Fibroblast of skin of scalp (primary cell): ENCODE data around the gene MAP2K4.

Experiments used
- DNase-seq: peaks from one replicate; pipeline ENCODE4 v3.0.0-alpha.2; 2013

Gene MAP2K4

DNA sequence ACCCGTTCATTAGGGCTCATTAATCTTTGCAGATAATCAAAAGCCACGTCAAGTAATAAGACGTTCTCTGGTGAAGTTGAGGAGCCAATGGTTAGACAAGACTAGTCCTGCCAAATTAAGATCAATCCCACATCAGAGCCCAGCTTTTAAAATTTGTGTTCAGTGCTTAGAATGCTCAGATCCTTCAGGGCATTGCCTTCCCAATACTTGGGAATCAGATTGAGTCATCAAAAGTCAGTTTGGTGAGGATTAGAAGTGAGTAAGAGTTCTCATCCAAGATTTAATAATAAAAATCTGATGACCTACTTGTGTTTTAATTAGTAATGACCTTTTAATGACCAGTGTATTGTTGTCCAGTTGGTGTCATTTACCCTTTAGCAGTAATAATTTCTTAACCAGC, 19.8 kb downstream of the MAP2K4 start:
- DNase-seq = no peak

DNA sequence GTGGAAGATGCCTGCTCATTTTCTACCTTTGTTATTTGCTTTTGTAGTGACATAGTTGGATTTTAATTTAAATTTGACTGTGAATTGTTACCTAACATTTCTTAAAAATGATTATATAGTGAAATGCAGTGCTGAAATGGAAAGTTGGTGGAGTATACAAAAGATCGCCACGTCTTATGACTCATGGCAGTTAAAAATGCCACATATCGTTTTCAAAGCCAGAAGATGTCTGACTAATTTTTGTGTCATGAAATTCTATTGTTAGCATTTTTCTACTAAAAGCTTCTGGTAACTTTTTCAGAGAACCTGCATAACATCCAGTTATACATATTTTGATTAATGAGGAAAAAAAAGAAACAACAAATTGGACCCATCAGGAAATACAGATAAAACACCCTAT, 20.6 kb downstream of the MAP2K4 start:
- DNase-seq = peak; percentile 76

DNA sequence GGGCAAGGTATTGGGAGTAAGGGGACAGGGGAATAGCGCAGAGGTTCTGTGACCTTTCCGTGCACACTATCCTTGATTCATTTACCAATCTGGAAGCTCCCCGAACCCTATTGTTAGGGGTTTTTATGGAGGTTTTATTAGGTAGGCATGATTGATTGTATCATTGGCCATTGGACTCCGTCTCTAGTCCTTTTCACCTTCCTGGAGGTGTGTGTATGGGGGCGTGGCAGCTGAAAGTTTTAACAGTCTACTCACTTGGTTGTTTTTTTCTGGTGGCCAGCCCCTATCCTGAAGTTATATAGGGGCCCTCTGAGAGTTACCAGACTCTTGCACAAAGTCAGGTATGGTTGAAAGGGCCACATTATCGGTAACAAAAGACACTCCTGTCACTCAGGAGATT, 23.0 kb downstream of the MAP2K4 start:
- no peak for DNase-seq

DNA sequence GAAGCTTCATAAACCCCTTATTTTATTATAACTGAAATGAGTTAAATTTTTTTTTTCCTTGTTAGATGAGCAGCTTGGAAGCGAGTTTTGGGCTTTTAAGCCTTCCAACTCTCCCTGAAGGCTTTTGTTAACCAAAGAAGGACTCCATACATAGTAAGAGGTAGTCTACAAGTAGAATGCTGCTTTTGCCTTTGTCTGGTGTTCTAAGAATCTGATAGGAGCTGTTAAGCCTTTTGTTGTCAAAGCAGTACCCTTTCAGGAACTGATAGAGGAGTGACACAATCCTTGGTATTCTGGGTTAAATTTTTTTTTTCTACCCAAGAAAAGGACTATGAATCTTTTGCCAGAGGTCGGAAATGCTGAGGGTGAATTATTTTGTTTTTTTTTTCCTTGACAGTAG, 26.1 kb downstream of the MAP2K4 start:
- no peak for DNase-seq

- peak; percentile 32 for DNase-seq
Observed at GRCh38 chr17:12047681-12048376, 27.2 kb downstream of the MAP2K4 start.

DNA sequence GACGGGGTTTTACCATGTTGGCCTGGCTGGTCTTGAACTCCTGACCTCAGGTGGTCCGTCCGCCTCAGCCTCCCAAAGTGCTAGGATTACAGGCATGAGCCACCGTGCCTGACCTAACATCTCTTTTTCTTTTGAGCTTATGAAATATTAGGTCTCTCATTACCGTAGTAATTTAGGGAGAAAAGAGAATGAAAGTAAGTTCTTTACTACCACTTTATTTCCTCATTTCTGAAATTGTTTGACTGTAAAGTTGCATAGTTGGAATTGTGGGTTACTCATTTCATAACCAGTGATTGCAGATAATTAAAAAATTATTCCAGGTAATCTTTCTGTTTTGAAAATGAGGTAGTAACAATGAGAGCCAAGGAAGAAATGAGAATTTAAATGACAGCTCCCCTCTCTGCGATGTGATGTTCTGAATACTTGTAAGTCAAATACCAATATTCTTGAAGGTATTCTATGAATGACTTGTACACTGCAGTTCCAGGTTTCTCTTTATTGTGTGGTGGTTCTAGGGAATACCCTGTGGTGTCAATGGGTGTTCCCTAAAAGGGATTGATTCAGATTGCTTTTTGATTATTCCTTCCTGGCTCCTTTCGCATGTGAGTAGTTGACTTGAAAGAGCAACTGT, 28.3 kb downstream of the MAP2K4 start:
- no peak for DNase-seq

DNA sequence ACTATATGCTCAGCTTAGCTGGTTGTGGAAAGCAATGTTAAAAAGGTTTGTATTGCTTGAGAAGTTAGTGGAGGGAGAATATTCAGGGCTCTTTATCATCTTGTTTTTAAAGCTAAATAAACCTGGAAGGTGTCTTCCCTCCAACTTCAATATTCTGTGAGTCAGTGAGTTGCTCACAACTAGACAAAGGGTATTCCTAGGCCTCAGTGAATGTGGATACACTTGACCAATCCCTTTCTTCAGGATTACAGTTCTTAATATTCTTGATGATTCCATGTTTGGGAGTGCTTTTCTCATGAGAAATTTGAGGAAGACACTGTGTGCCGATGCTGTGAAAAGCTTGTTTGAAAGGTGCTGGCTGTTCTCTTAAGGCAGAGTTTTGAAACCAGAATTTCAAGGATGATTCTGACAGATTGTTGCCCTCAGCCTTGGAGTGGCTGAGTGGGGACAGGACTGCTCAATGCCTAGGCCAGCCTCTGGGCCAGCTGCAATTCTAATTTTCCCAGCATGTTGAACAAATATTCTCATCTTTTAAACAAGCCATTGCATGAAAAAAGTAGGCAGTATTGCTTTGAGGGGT, 30.1 kb downstream of the MAP2K4 start:
- DNase-seq = no peak

GRCh38 chr17:12053552-12053951, 32.9 kb downstream of the MAP2K4 start:
- DNase-seq = no peak

- no peak for DNase-seq
Observed at GRCh38 chr17:12055889-12056288, 35.2 kb downstream of the MAP2K4 start.

DNA sequence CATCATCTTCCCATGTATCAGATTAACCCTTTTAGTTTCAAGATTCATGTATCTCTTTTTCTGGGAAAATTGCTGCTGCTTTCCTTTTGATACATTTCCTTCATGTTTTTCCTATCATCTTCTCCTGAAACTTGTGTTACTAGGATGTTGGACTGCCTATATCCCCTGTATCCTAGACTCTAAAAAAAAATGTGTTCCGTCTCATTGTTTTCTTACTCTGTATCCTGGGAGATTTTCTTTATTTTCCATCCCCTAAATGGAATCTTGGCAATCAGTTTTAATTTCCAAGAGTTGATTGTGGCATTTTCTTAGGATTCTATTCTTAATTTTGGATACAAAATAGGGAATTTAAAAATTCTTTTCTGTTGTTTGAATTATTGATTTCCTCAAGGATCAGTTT, 36.8 kb downstream of the MAP2K4 start:
- no peak for DNase-seq

GRCh38 chr17:12058535-12058934, 37.9 kb downstream of the MAP2K4 start:
- DNase-seq = no peak

DNA sequence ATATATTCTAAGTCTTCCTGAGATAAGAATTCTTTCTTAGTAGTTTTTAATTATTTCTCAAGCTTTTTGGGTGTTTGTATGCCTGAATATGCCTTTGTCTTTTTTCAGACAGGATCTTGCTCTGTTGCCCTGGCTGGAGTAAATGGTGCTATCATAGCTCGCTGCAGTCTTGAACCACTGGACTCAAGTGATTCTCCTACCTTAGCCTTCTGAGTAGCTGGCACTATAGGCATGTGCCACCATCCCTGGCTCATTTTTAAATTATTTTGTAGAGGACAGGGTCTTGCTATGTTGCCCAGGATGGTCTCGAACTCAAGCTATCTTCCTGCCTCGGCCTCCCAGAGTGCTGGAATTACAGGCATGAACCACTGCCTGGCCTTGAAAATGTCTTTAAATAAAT, 41.6 kb downstream of the MAP2K4 start:
- no peak for DNase-seq

DNA sequence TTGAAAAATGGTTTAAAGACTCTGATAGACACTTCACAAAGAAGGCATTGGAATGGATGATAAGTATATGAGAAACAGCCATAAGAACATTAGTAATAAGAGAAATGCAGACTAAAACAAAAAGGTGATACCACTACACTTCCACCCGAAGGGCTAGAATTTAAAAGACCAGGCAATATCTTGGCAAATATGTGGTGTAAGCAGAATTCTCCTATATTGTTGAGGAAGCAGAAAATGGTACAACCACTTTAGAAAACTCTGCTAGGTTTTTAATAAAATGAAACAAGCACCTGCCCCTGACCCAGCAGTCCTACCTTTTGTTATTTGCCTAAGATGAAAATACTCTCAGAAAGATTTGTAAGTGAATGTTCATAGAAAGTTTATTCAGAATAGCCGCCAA, 43.7 kb downstream of the MAP2K4 start:
- no peak for DNase-seq

GRCh38 chr17:12067485-12067884, 46.8 kb downstream of the MAP2K4 start:
- DNase-seq = no peak

GRCh38 chr17:12068946-12069345, 48.3 kb downstream of the MAP2K4 start:
- DNase-seq = no peak

DNA sequence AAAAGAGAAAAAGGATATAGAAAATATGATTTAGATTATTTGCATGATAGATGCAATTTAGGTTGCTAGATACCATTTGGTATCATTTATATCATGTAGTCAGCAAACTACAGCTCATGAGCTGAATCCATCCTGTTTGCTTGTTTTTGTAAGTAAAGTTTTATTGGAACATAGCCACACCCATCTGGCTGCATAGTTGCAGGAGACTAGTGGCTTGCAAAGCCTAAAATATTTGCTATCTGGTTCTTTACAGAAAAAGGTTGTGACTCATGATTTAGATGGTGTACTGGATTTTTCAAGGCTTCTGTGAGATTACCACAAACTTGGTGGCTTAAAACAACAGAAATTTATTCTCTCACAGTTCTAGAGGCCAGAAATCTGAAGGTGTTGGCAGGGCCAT, 49.9 kb downstream of the MAP2K4 start:
- peak; percentile 82 for DNase-seq

- no peak for DNase-seq
Observed at GRCh38 chr17:12074346-12074745, 53.7 kb downstream of the MAP2K4 start.

DNA sequence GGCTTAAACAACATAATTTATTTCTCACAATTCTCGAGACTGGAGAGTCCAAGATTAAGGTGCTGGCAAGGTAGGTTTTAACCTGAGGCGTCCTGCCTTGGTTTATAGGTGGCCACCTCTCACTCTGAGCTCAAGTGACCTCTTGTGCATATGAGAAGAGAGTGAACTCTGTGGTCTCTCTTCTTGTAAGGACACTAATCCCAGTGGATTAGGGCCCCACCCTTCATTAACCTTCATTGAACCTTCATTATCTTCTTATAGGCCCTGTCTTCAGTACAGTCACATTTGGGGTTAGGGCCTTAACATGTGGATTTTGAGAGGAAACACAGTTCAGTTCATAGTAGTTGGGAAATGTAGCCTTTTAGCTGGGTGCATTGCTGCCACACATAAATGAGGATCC, 57.1 kb downstream of the MAP2K4 start:
- no peak for DNase-seq

DNA sequence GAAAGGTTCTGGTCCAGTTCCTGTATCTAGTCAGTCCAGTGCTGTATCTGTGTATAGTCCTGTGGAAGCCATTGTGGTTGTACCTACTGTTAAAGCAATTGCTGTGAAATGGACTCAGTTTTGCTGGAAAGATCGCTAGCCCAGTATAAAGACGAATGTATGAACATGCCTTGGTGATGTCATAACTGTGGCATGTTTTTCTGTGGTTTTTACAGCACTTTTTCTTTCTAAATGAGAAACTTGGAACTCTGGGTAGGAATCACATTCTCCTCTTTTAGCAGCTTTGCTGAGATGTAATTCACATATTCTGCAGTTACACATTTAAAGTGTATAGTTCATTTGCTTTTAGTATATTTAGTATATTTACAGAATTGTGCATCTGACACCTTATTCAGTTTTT, 58.1 kb downstream of the MAP2K4 start:
- DNase-seq = peak; percentile 87

- DNase-seq = no peak
Observed at GRCh38 chr17:12081720-12082119, 61.0 kb downstream of the MAP2K4 start.

DNA sequence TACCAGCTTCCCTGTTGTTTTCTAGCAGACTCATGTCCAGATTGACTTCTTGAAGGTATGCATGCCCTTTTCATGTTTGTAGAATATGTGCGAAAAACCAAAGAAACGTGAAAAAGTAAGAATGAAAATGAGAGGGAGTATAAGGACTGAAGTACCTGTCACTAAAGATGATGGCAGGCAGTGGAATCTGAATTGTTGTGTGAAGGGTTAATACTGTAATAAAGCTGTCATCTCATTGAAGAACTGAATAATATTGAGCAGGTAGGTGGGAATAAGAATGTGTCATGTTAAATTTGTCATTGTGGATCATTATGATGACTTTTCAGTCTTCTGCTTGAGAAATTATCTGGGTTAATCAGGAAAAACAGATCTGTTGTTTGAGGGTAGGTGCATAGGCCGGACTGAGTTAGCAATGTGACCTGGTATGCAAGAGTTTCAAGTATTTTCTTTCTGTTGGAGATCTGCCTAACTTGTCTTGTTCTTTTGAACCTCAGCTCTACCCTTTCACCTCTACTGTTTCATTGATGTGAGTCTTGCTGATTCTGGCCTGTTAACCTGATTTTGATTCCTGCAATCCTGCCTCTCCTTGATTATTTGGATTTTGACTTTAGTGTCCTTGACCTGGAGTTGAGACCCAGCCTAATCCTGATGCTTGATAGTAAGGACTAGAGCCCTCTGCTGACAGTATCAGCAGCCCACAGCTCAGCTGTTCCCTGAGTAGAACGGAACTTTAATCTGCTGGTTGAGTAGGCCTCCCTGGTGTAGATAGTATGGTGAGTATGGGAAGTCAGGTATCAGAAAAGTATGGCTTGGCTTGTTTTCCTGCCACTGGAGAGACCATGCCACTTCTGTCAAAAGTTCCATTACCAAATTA, 64.6 kb downstream of the MAP2K4 start:
- DNase-seq = no peak

GRCh38 chr17:12088035-12088434, 67.4 kb downstream of the MAP2K4 start:
- DNase-seq = no peak

DNA sequence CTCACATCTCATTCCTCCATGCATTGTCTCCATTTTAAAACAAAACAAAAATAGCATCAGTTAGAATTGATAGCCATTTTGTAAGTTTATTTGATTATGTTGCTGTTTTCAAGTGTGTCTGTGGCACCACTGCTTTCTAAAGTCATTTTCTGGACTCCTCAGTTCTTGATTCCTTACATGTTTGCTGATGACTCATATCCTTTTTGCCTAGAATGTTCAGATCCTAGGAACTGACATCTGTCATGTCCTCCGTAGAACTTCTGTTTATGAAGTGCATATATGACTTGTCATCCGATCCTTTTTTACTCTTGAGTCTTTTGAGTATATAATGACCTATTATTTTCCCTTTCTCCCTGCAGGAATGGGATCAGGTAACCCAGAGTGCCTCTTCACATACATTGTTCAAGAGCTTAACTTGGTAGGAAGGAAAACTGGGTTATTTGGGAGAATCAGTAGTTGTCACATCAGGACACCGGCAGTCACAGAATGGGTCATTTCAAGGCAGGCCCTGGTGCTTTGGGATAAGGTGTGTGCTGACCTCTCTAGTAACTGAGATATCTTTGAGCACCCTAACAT, 69.2 kb downstream of the MAP2K4 start:
- DNase-seq = peak; percentile 72
